ENCODE data around the gene ENOSF1. TPM values are rescaled to one million over a fixed set of nuclear protein-coding genes. Genes with fewer than 3 reads are reported as not detected.

ENOSF1 gene
- total RNA-seq, 4 donors from 2014 or later, result 44.5 to 97.3 (median 74.2) TPM

- Histone ChIP-seq H3K4me1 (peaks cover 0 to 7% (median 6%) of the 10 kb centered on the region in 4 donors), H3K4me3 (no peak overlapping the region), H3K27ac (no peak overlapping the region), H3K36me3 (no peaks in the 10 kb centered on the region), H3K27me3 (no peaks in the 10 kb centered on the region), H3K9me3 (no peaks in the 10 kb centered on the region)
- TF ChIP-seq EP300 (IDR thresholded peaks at IDR 0.05; ENCODE audit: low read depth) (no peak), POLR2AphosphoS5 (IDR thresholded peaks at IDR 0.05) (no peak), CTCF (IDR thresholded peaks at IDR 0.05) (no peak), POLR2A (IDR thresholded peaks at IDR 0.05) (no peak)
- intact Hi-C loops (cut with DNase I; ENCODE audit: low total_unique reads) (no loop called here), in situ Hi-C loops (cut with MboI; ENCODE audit: low pct_ligation_motif_present in 1 of 4, low pct_unique_long_range_greater_than_20kb in 1 of 4, low sequenced_read_pairs in 3 of 4) (no loop called here)
- no peak for DNase-seq
- 92% methylated on average over 4 of the region's 4 CpGs; no CpG with 5 or more reads in 1 of the 2 donors for WGBS, 2 donors (ENCODE audit: low coverage in 1 of 2)
Observed at GRCh38 chr18:654601-655000, 57.8 kb downstream of the ENOSF1 start.

GRCh38 chr18:653512-653911 is 58.9 kb downstream of the ENOSF1 start:
- no peak overlapping the region for H3K27ac ChIP-seq
- TF ChIP-seq POLR2AphosphoS5 (IDR thresholded peaks at IDR 0.05) (no peak), EP300 (IDR thresholded peaks at IDR 0.05; ENCODE audit: low read depth) (no peak), CTCF (IDR thresholded peaks at IDR 0.05) (no peak), POLR2A (IDR thresholded peaks at IDR 0.05) (no peak)
- H3K4me3 ChIP-seq, result no peak overlapping the region
- peaks cover 0 to 5% (median 2%) of the 10 kb centered on the region in 4 donors for H3K4me1 ChIP-seq
- 85 to 95% methylated on average over 2 of the region's 2 CpGs for WGBS, 2 donors (ENCODE audit: low coverage in 1 of 2)
- H3K36me3 ChIP-seq, result no peaks in the 10 kb centered on the region
- no peaks in the 10 kb centered on the region for H3K27me3 ChIP-seq
- no peak for DNase-seq
- in situ Hi-C loops (cut with MboI; ENCODE audit: low pct_ligation_motif_present in 1 of 4, low pct_unique_long_range_greater_than_20kb in 1 of 4, low sequenced_read_pairs in 3 of 4) (no loop called here), intact Hi-C loops (cut with DNase I; ENCODE audit: low total_unique reads) (no loop called here)
- no peaks in the 10 kb centered on the region for H3K9me3 ChIP-seq

GRCh38 chr18:652131-652530 is 60.3 kb downstream of the ENOSF1 start:
- 88 to 90% methylated on average over 4 of the region's 4 CpGs for WGBS, 2 donors (ENCODE audit: low coverage in 1 of 2)
- Histone ChIP-seq H3K4me1 (peaks cover 0 to 3% (median 0%) of the 10 kb centered on the region in 4 donors), H3K27ac (no peak overlapping the region), H3K27me3 (no peaks in the 10 kb centered on the region), H3K9me3 (no peaks in the 10 kb centered on the region), H3K4me3 (no peak overlapping the region), H3K36me3 (no peaks in the 10 kb centered on the region)
- intact Hi-C loops (cut with DNase I; ENCODE audit: low total_unique reads) (no loop called here), in situ Hi-C loops (cut with MboI; ENCODE audit: low pct_ligation_motif_present in 1 of 4, low pct_unique_long_range_greater_than_20kb in 1 of 4, low sequenced_read_pairs in 3 of 4) (no loop called here)
- no peak for TF ChIP-seq POLR2AphosphoS5 (IDR thresholded peaks at IDR 0.05)
- TF ChIP-seq EP300 (IDR thresholded peaks at IDR 0.05; ENCODE audit: low read depth), result no peak
- DNase-seq, result no peak

GRCh38 chr18:650428-650858 is 62.0 kb downstream of the ENOSF1 start:
- Histone ChIP-seq H3K36me3 (no peaks in the 10 kb centered on the region), H3K9me3 (no peaks in the 10 kb centered on the region), H3K4me1 (no peaks in the 10 kb centered on the region), H3K4me3 (no peak overlapping the region), H3K27me3 (no peaks in the 10 kb centered on the region), H3K27ac (no peak overlapping the region)
- intact Hi-C loops (cut with DNase I; ENCODE audit: low total_unique reads), result no loop called here
- no peak for TF ChIP-seq CTCF (IDR thresholded peaks at IDR 0.05)
- no peak for TF ChIP-seq POLR2AphosphoS5 (IDR thresholded peaks at IDR 0.05)
- TF ChIP-seq EP300 (IDR thresholded peaks at IDR 0.05; ENCODE audit: low read depth), result no peak
- TF ChIP-seq POLR2A (IDR thresholded peaks at IDR 0.05), result no peak
- 62 to 67% methylated on average over 6 of the region's 6 CpGs for WGBS, 2 donors (ENCODE audit: low coverage in 1 of 2)
- in situ Hi-C loops (cut with MboI; ENCODE audit: low pct_ligation_motif_present in 1 of 4, low pct_unique_long_range_greater_than_20kb in 1 of 4, low sequenced_read_pairs in 3 of 4), result no loop called here
- DNase-seq, result no peak

GRCh38 chr18:649341-649740 is 63.1 kb downstream of the ENOSF1 start:
- Histone ChIP-seq H3K4me1 (no peaks in the 10 kb centered on the region), H3K27me3 (no peaks in the 10 kb centered on the region), H3K4me3 (no peak overlapping the region), H3K36me3 (no peaks in the 10 kb centered on the region), H3K9me3 (no peaks in the 10 kb centered on the region), H3K27ac (no peak overlapping the region)
- TF ChIP-seq POLR2AphosphoS5 (IDR thresholded peaks at IDR 0.05) (no peak), CTCF (IDR thresholded peaks at IDR 0.05) (no peak), EP300 (IDR thresholded peaks at IDR 0.05; ENCODE audit: low read depth) (no peak), POLR2A (IDR thresholded peaks at IDR 0.05) (no peak)
- in situ Hi-C loops (cut with MboI; ENCODE audit: low pct_ligation_motif_present in 1 of 4, low pct_unique_long_range_greater_than_20kb in 1 of 4, low sequenced_read_pairs in 3 of 4) (no loop called here), intact Hi-C loops (cut with DNase I; ENCODE audit: low total_unique reads) (no loop called here)
- no peak for DNase-seq
- 63 to 76% methylated on average over 4 to 5 of the region's 5 CpGs for WGBS, 2 donors (ENCODE audit: low coverage in 1 of 2)

Data from transverse colon (tissue), 4 donors.